Stomach (tissue), 9 donors: Measurements from ENCODE around the gene OLFML2A. TPM values are rescaled to one million over a fixed set of nuclear protein-coding genes. Genes with fewer than 3 reads are reported as not detected.

Experiments
- DNase-seq, 2 donors: peaks; one replicate each; pipeline versions ENCODE4 v3.0.0 to v3.0.0-alpha.2; 2013 to 2019
- H3K27ac ChIP-seq, 5 donors: fragments of 200-600 bp in 4 of 5; sonication (generic) in 4 of 5; one replicate each; pipeline ENCODE4 v1.5.1; 2013 to 2019; ENCODE audit warnings: mild to moderate bottlenecking in 1 of 5, moderate library complexity in 1 of 5
- H3K27me3 ChIP-seq, 3 donors: fragments of 200-600 bp; sonication (generic); one replicate each; pipeline ENCODE4 v1.5.1; 2017 to 2019; ENCODE audit warnings: mixed run types in 1 of 3
- H3K36me3 ChIP-seq, 4 donors: fragments of 200-600 bp; sonication (generic); 1 replicate in 3 of 4; 2 replicates in 1 of 4; pipeline ENCODE4 v1.5.1; 2016 to 2019
- H3K4me1 ChIP-seq, 4 donors: fragments of 200-600 bp; sonication (generic); one replicate each; pipeline ENCODE4 v1.5.1; 2016 to 2019
- H3K4me3 ChIP-seq, 4 donors: fragments of 200-600 bp; sonication (generic) in 3 of 4; one replicate each; pipeline ENCODE4 v1.5.1; 2016 to 2019; ENCODE audit warnings: mild to moderate bottlenecking in 1 of 4
- H3K9me3 ChIP-seq, 4 donors: fragments of 200-600 bp; sonication (generic); one replicate each; pipeline ENCODE4 v1.5.1; 2016 to 2019
- CTCF ChIP-seq, 7 experiments: fragments of 450-650 bp in 4 of 7; fragments of 200-600 bp in 3 of 7; sonication (generic) in 3 of 7; IDR thresholded peaks; one replicate each; pipeline ENCODE4 v1.5.1; 2016 to 2019; ENCODE audit warnings: antibody characterized with exemption in 7 of 7, control low read depth in 2 of 7, mild to moderate bottlenecking in 1 of 7
- EP300 ChIP-seq: sonication (generic); formaldehyde crosslinking; IDR thresholded peaks from one replicate; pipeline ENCODE4 v1.6.1; 2017; ENCODE audit warnings: antibody characterized with exemption
- POLR2A ChIP-seq, 4 donors: fragments of 450-650 bp; IDR thresholded peaks; one replicate each; pipeline ENCODE4 v1.6.1; 2016; ENCODE audit warnings: antibody characterized with exemption in 4 of 4, control low read depth in 2 of 4, mild to moderate bottlenecking in 1 of 4, moderate library complexity in 1 of 4
- POLR2AphosphoS5 ChIP-seq, 3 donors: sonication (generic); formaldehyde crosslinking; IDR thresholded peaks; one replicate each; pipeline ENCODE4 v1.6.1; 2016; ENCODE audit warnings: antibody characterized with exemption in 3 of 3
- WGBS, 5 donors: extraction: QIAGEN DNeasy Blood & Tissue Kit in 3 of 5; methylation state at CpG; one replicate each; pipeline versions ENCODE4 v1.1.5 to v1.1.7; 2013 to 2018; 5-methylcytosine and 5-hydroxymethylcytosine counted together
- intact Hi-C: fragments of 100-400 bp; cut with DNase I; formaldehyde crosslinking; loops from one replicate; pipeline ENCODE4 v1.15.1; 2023; ENCODE audit warnings: low total_unique reads
- polyA plus RNA-seq, 3 donors: library from polyadenylated mRNA; stranded (reverse); fragments of 200-250 nt; gene quantifications; one replicate each; pipeline ENCODE4 v1.2.3, GENCODE V29; 2013
- total RNA-seq, 5 donors: library from RNA; depleted of rRNA; stranded (reverse); fragments of >200 nt; gene quantifications; one replicate each; pipeline versions ENCODE4 v1.1.0 to v1.2.3, GENCODE V29; 2014 to 2016
- donor health status: healthy with polysubstance abuse.
- donor health status: Bipolar disorder and iron deficiency.
- donor health status: healthy.

The OLFML2A gene
- total and polyA plus RNA-seq, 8 donors = 0.56 to 91.2 (median 3.5) TPM

GRCh38 chr9:124768334-124768733 is 8.6 kb upstream of the OLFML2A start:
- DNase-seq = no peak
- peaks cover 5 to 77% (median 42%) of the 10 kb centered on the region in 3 donors for H3K27me3 ChIP-seq
- H3K36me3 ChIP-seq = no peaks in the 10 kb centered on the region
- intact Hi-C loops = no loop called here
- no peak overlapping the region for H3K27ac ChIP-seq
- TF ChIP-seq POLR2A (IDR thresholded peaks at IDR 0.05) (no peak), CTCF (IDR thresholded peaks at IDR 0.05) (no peak), EP300 (no peak), POLR2AphosphoS5 (IDR thresholded peaks at IDR 0.05) (no peak)
- H3K9me3 ChIP-seq = no peaks in the 10 kb centered on the region
- 68 to 85% (median 76%) methylated on average over 3 of the region's 3 CpGs for WGBS, 5 donors
- peaks cover 17 to 31% (median 27%) of the 10 kb centered on the region in 4 donors for H3K4me1 ChIP-seq
- H3K4me3 ChIP-seq = no peak overlapping the region

GRCh38 chr9:124768750-124769548 is 8.0 kb upstream of the OLFML2A start:
- intact Hi-C loops = no loop called here
- DNase-seq = peak in 1 of 2 donors; percentile 36
- Histone ChIP-seq H3K4me3 (peak overlapping the region in 3 of 4 donors; percentile 83 to 98 (median 96)), H3K9me3 (no peaks in the 10 kb centered on the region), H3K4me1 (peaks cover 17 to 31% (median 27%) of the 10 kb centered on the region in 4 donors), H3K36me3 (no peaks in the 10 kb centered on the region), H3K27me3 (peaks cover 5 to 71% (median 42%) of the 10 kb centered on the region in 3 donors), H3K27ac (no peak overlapping the region)
- no peak for TF ChIP-seq POLR2A (IDR thresholded peaks at IDR 0.05)
- TF ChIP-seq POLR2AphosphoS5 (IDR thresholded peaks at IDR 0.05) = no peak
- no peak for TF ChIP-seq EP300
- no peak for TF ChIP-seq CTCF (IDR thresholded peaks at IDR 0.05)
- whole genome bisulfite sequencing, 5 donors = 22 to 29% (median 25%) methylated on average over 11 of the region's 11 CpGs

GRCh38 chr9:124769549-124770358 is 7.2 kb upstream of the OLFML2A start:
- 1 to 5% (median 3%) methylated on average over 56 of the region's 56 CpGs for WGBS, 5 donors
- TF ChIP-seq EP300 = no peak
- no peak for TF ChIP-seq POLR2AphosphoS5 (IDR thresholded peaks at IDR 0.05)
- Histone ChIP-seq H3K27me3 (peaks cover 5 to 63% (median 42%) of the 10 kb centered on the region in 3 donors), H3K9me3 (no peaks in the 10 kb centered on the region), H3K4me1 (peaks cover 17 to 35% (median 27%) of the 10 kb centered on the region in 4 donors), H3K36me3 (no peaks in the 10 kb centered on the region), H3K27ac (peak overlapping the region in 2 of 5 donors; percentile 42 to 80), H3K4me3 (peak overlapping the region; percentile 83 to 98 (median 93))
- intact Hi-C loops = loop anchor here (5.0 kb wide), 1 partner anchor 83 kb away; the partner anchor contains the start of gene WDR38
- peak in 1 of 2 donors; percentile 71 for DNase-seq

GRCh38 chr9:124770359-124771020 is 6.4 kb upstream of the OLFML2A start:
- Histone ChIP-seq H3K4me1 (peaks cover 17 to 39% (median 27%) of the 10 kb centered on the region in 4 donors), H3K36me3 (no peaks in the 10 kb centered on the region), H3K27ac (peak overlapping the region in 4 of 5 donors; percentile 62 to 80 (median 74)), H3K9me3 (no peaks in the 10 kb centered on the region), H3K4me3 (peak overlapping the region; percentile 83 to 98 (median 93)), H3K27me3 (peaks cover 5 to 58% (median 38%) of the 10 kb centered on the region in 3 donors)
- intact Hi-C loops = loop anchor here (5.0 kb wide), 1 partner anchor 82 kb away; the partner anchor contains the start of gene WDR38
- TF ChIP-seq POLR2A (IDR thresholded peaks at IDR 0.05) (no peak), POLR2AphosphoS5 (IDR thresholded peaks at IDR 0.05) (no peak), CTCF (IDR thresholded peaks at IDR 0.05) (no peak), EP300 (no peak)
- 1 to 3% (median 1%) methylated on average over 24 to 43 of the region's 43 CpGs for WGBS, 5 donors
- peak in 1 of 2 donors; percentile 76 for DNase-seq
